HEK293 (cell line): ENCODE data around the gene BCL11A.

Source experiments
- CTCF ChIA-PET: fragments of 350-600 bp; formaldehyde crosslinking; extraction: SDS; loops from one replicate; lab custom pipeline; 2021; ENCODE audit warnings: antibody characterized with exemption; lab: Yijun Ruan, JAX
- POLR2A ChIA-PET: fragments of 300-600 bp; formaldehyde crosslinking; extraction: SDS; loops from one replicate; lab custom pipeline; 2020; ENCODE audit warnings: antibody characterized with exemption, inconsistent platforms; lab: Yijun Ruan, JAX
- H3K27ac ChIP-seq: fragments of 200-500 bp; sonication (Bioruptor generic); 2 replicates; pipeline ENCODE4 v1.5.1; 2014; ENCODE audit warnings: low read depth, low read length, control low read depth, inconsistent platforms; ENCODE audit errors: extremely low read depth
- H3K36me3 ChIP-seq, 2 experiments: fragments of 200-500 bp in 1 of 2; sonication (Bioruptor generic) in 1 of 2; 1 replicate in 1 of 2; 2 replicates in 1 of 2; pipeline ENCODE4 v1.5.1; 2014 to 2017; ENCODE audit warnings: inconsistent platforms in 2 of 2, low read length in 2 of 2; ENCODE audit not compliant: control insufficient read depth in 2 of 2, insufficient read depth in 1 of 2
- H3K4me1 ChIP-seq: fragments of 200-500 bp; sonication (Bioruptor generic); 2 replicates; pipeline ENCODE4 v1.5.1; 2014; ENCODE audit warnings: mild to moderate bottlenecking, low read length, inconsistent platforms; ENCODE audit not compliant: control insufficient read depth, insufficient read depth
- H3K4me3 ChIP-seq: 2 replicates; pipeline ENCODE4 v1.5.1; 2011; ENCODE audit warnings: low read depth, mild to moderate bottlenecking, control low read depth, low read length, moderate library complexity
- H3K9me3 ChIP-seq: fragments of 200-500 bp; sonication (Bioruptor generic); 2 replicates; pipeline ENCODE4 v1.5.1; 2014; ENCODE audit warnings: low read depth, low read length, inconsistent platforms; ENCODE audit not compliant: control insufficient read depth, insufficient read depth
- ATF2 ChIP-seq: fragments of 450-650 bp; formaldehyde crosslinking; IDR thresholded peaks from 2 replicates; pipeline ENCODE4 v1.5.1; 2016; ENCODE audit warnings: missing biosample characterization, missing genetic modification characterization, low read depth
- BCL11A ChIP-seq: fragments of 450-650 bp; formaldehyde crosslinking; IDR thresholded peaks from 2 replicates; pipeline ENCODE4 v1.5.1; 2016; ENCODE audit warnings: low read depth, missing biosample characterization, missing genetic modification characterization
- BCL6B ChIP-seq: fragments of 450-650 bp; formaldehyde crosslinking; IDR thresholded peaks from 2 replicates; pipeline ENCODE4 v1.5.1; 2017; ENCODE audit warnings: missing biosample characterization, missing genetic modification characterization
- HIC1 ChIP-seq: fragments of 450-650 bp; formaldehyde crosslinking; IDR thresholded peaks from 2 replicates; pipeline ENCODE4 v1.5.1; 2016; ENCODE audit warnings: missing biosample characterization, missing genetic modification characterization
- KLF16 ChIP-seq: fragments of 450-650 bp; formaldehyde crosslinking; IDR thresholded peaks from 2 replicates; pipeline ENCODE4 v1.5.1; 2017; ENCODE audit warnings: missing biosample characterization, missing genetic modification characterization
- KLF8 ChIP-seq: fragments of 450-650 bp; formaldehyde crosslinking; IDR thresholded peaks from 2 replicates; pipeline ENCODE4 v1.5.1; 2016; ENCODE audit warnings: missing biosample characterization, missing genetic modification characterization
- KLF9 ChIP-seq: fragments of 450-650 bp; formaldehyde crosslinking; IDR thresholded peaks from 2 replicates; pipeline ENCODE4 v1.5.1; 2016; ENCODE audit warnings: missing biosample characterization, missing genetic modification characterization, low read depth
- MEIS1 ChIP-seq: sonication (generic); formaldehyde crosslinking; IDR thresholded peaks from 2 replicates; pipeline ENCODE4 v1.8.1; 2022; ENCODE audit warnings: missing genetic modification reagents, mild to moderate bottlenecking, borderline replicate concordance
- MZF1 ChIP-seq: fragments of 450-650 bp; formaldehyde crosslinking; IDR thresholded peaks from 2 replicates; pipeline ENCODE4 v1.5.1; 2017; ENCODE audit warnings: missing biosample characterization, missing genetic modification characterization, borderline replicate concordance
- PRDM4 ChIP-seq: fragments of 450-650 bp; formaldehyde crosslinking; IDR thresholded peaks from 2 replicates; pipeline ENCODE4 v1.5.1; 2017; ENCODE audit warnings: missing biosample characterization, missing genetic modification characterization
- SCRT2 ChIP-seq: fragments of 450-650 bp; formaldehyde crosslinking; IDR thresholded peaks from 2 replicates; pipeline ENCODE4 v1.5.1; 2016; ENCODE audit warnings: missing biosample characterization, missing genetic modification characterization
- SP3 ChIP-seq: fragments of 450-650 bp; formaldehyde crosslinking; IDR thresholded peaks from 2 replicates; pipeline ENCODE4 v1.5.1; 2016; ENCODE audit warnings: missing biosample characterization, missing genetic modification characterization
- SP7 ChIP-seq: fragments of 450-650 bp; formaldehyde crosslinking; IDR thresholded peaks from 2 replicates; pipeline ENCODE4 v1.5.1; 2016; ENCODE audit warnings: missing biosample characterization, missing genetic modification characterization
- ZBTB17 ChIP-seq: fragments of 450-650 bp; formaldehyde crosslinking; IDR thresholded peaks from 2 replicates; pipeline ENCODE4 v1.5.1; 2016; ENCODE audit warnings: missing biosample characterization, missing genetic modification characterization
- ZIC2 ChIP-seq: fragments of 450-650 bp; formaldehyde crosslinking; IDR thresholded peaks from 2 replicates; pipeline ENCODE4 v1.5.1; 2016; ENCODE audit warnings: missing biosample characterization, missing genetic modification characterization
- ZNF157 ChIP-seq: fragments of 450-650 bp; formaldehyde crosslinking; IDR thresholded peaks from 2 replicates; pipeline ENCODE4 v1.5.1; 2016; ENCODE audit warnings: missing biosample characterization, missing genetic modification characterization
- ZNF18 ChIP-seq: fragments of 450-650 bp; formaldehyde crosslinking; IDR thresholded peaks from 2 replicates; pipeline ENCODE4 v1.5.1; 2016; ENCODE audit warnings: missing biosample characterization, missing genetic modification characterization
- ZNF23 ChIP-seq: fragments of 450-650 bp; formaldehyde crosslinking; IDR thresholded peaks from 2 replicates; pipeline ENCODE4 v1.5.1; 2016; ENCODE audit warnings: missing biosample characterization, missing genetic modification characterization, borderline replicate concordance
- ZNF24 ChIP-seq: fragments of 450-650 bp; formaldehyde crosslinking; IDR thresholded peaks from 2 replicates; pipeline ENCODE4 v1.5.1; 2016; ENCODE audit warnings: missing biosample characterization, missing genetic modification characterization
- ZNF354C ChIP-seq: fragments of 450-650 bp; formaldehyde crosslinking; IDR thresholded peaks from 2 replicates; pipeline ENCODE4 v1.5.1; 2016; ENCODE audit warnings: missing biosample characterization, missing genetic modification characterization, low read depth, borderline replicate concordance
- ZNF391 ChIP-seq: fragments of 450-650 bp; formaldehyde crosslinking; IDR thresholded peaks from 2 replicates; pipeline ENCODE4 v1.5.1; 2016; ENCODE audit warnings: low read depth, missing biosample characterization, missing genetic modification characterization, borderline replicate concordance
- ZNF433 ChIP-seq: fragments of 450-650 bp; formaldehyde crosslinking; IDR thresholded peaks from 2 replicates; pipeline ENCODE4 v1.5.1; 2016; ENCODE audit warnings: missing biosample characterization, missing genetic modification characterization, low read depth
- ZNF488 ChIP-seq: fragments of 450-650 bp; formaldehyde crosslinking; IDR thresholded peaks from 2 replicates; pipeline ENCODE4 v1.5.1; 2016; ENCODE audit warnings: missing biosample characterization, missing genetic modification characterization
- ZNF521 ChIP-seq: fragments of 450-650 bp; formaldehyde crosslinking; IDR thresholded peaks from 2 replicates; pipeline ENCODE4 v1.5.1; 2017; ENCODE audit warnings: missing biosample characterization, mild to moderate bottlenecking, missing genetic modification characterization
- ZNF548 ChIP-seq: fragments of 450-650 bp; formaldehyde crosslinking; IDR thresholded peaks from 2 replicates; pipeline ENCODE4 v1.5.1; 2016; ENCODE audit warnings: missing biosample characterization, missing genetic modification characterization
- ZNF626 ChIP-seq: fragments of 450-650 bp; sonication (Bioruptor Pico); formaldehyde crosslinking; IDR thresholded peaks from 2 replicates; pipeline ENCODE4 v1.5.1; 2018; ENCODE audit warnings: missing biosample characterization, missing genetic modification characterization, inconsistent platforms
- ZNF76 ChIP-seq: fragments of 450-650 bp; formaldehyde crosslinking; IDR thresholded peaks from 2 replicates; pipeline ENCODE4; 2016; ENCODE audit warnings: low read depth, missing biosample characterization, missing genetic modification characterization, borderline replicate concordance

Gene BCL11A

GRCh38 chr2:60487174-60487573, 66.3 kb downstream of the BCL11A start:
- no peak for TF ChIP-seq ATF2
- TF ChIP-seq ZNF18 (tag by site-specific recombination), result no peak
- no peak for TF ChIP-seq ZBTB17
- no peak for TF ChIP-seq BCL6B (tag by site-specific recombination)
- TF ChIP-seq BCL11A (tag by site-specific recombination), result no peak
- TF ChIP-seq ZNF24 (tag by site-specific recombination), result no peak
- no peak for TF ChIP-seq ZNF488
- TF ChIP-seq SP3, result no peak
- no peak for TF ChIP-seq SCRT2 (tag by site-specific recombination)
- TF ChIP-seq KLF9, result no peak
- TF ChIP-seq ZNF391 (tag by site-specific recombination), result no peak
- POLR2A ChIA-PET, result no interaction called here
- Histone ChIP-seq H3K4me3 (no peak overlapping the region), H3K4me1 (no peaks in the 10 kb centered on the region), H3K9me3 (no peaks in the 10 kb centered on the region), H3K36me3 (peaks cover 0 to 8% of the 10 kb centered on the region in 2 experiments; a peak in 1 of 3 replicates), H3K27ac (no peak overlapping the region)
- CTCF ChIA-PET, result no interaction called here

- no peak overlapping the region for H3K27ac ChIP-seq
- TF ChIP-seq ZNF354C (no peak), ZNF548 (tag by site-specific recombination) (no peak), ZNF433 (tag by site-specific recombination) (no peak), ZNF157 (tag by site-specific recombination) (no peak), MZF1 (no peak), ZNF23 (tag by site-specific recombination) (no peak), PRDM4 (no peak), ZBTB17 (no peak), KLF8 (tag by site-specific recombination) (no peak), ZNF76 (tag by site-specific recombination) (no peak), ZNF521 (no peak), HIC1 (tag by site-specific recombination) (no peak), SP7 (tag by site-specific recombination) (no peak), ZIC2 (tag by site-specific recombination) (no peak), KLF16 (no peak), ZNF626 (tag by site-specific recombination) (no peak), MEIS1 (CRISPR knock-in tag) (no peak)
These were observed 66.9 kb downstream of the BCL11A start for GRCh38 chr2:60486551-60486950.

More at GRCh38 chr2:60486551-60486950, 66.9 kb downstream of the BCL11A start:
- H3K9me3 ChIP-seq, result no peaks in the 10 kb centered on the region
- H3K4me3 ChIP-seq, result no peak overlapping the region
- H3K4me1 ChIP-seq, result no peaks in the 10 kb centered on the region
- POLR2A ChIA-PET, result no interaction called here
- CTCF ChIA-PET, result no interaction called here
- H3K36me3 ChIP-seq, result peaks cover 0 to 8% of the 10 kb centered on the region in 2 experiments; a peak in 1 of 3 replicates
